PC-9 (cell line): ENCODE results near the gene ZNF48. TPM values are rescaled to one million over a fixed set of nuclear protein-coding genes. Genes with fewer than 3 reads are reported as not detected.

ENCODE experiments used
- BruUV-seq: library from RNA; stranded (reverse); fragments of 400-500 nt; replicated peaks from 2 replicates; lab custom pipeline; 2021; lab: Mats Ljungman, UMichigan
- CTCF ChIA-PET: fragments of 300-600 bp; sonication (Branson Sonifier 250); formaldehyde crosslinking; loops from one replicate; lab custom pipeline; 2022; ENCODE audit warnings: antibody characterized with exemption; lab: Charles Lee
- POLR2A ChIA-PET: fragments of 300-600 bp; sonication (Branson Sonifier 250); formaldehyde crosslinking; loops from one replicate; lab custom pipeline; 2022; ENCODE audit warnings: antibody characterized with exemption; ENCODE audit not compliant: unreplicated experiment; lab: Charles Lee
- DNase-seq, 2 experiments: peaks; one replicate each; pipeline versions ENCODE4 v3.0.0 to v3.0.0-alpha.2; 2015 to 2022; ENCODE audit warnings: mixed read lengths in 1 of 2
- H2AFZ ChIP-seq: fragments of 200-600 bp; sonication (generic); 2 replicates; pipeline ENCODE4 v1.8.1; 2017; ENCODE audit warnings: antibody characterized with exemption
- H3F3A ChIP-seq: fragments of 200-600 bp; sonication (generic); 2 replicates; pipeline ENCODE4 v1.8.1; 2017; ENCODE audit warnings: antibody characterized with exemption, mild to moderate bottlenecking, low read depth; ENCODE audit not compliant: insufficient read depth
- H3K27ac ChIP-seq: fragments of 200-600 bp; sonication (generic); 2 replicates; pipeline ENCODE4 v1.6.1; 2016; ENCODE audit warnings: mixed run types
- H3K27me3 ChIP-seq: fragments of 200-600 bp; sonication (generic); 2 replicates; pipeline ENCODE4 v1.6.1; 2016; ENCODE audit warnings: low read depth, mixed run types; ENCODE audit not compliant: insufficient read depth
- H3K36me3 ChIP-seq: fragments of 200-600 bp; sonication (generic); 2 replicates; pipeline ENCODE4 v1.6.1; 2016; ENCODE audit warnings: low read depth, mixed run types
- H3K4me1 ChIP-seq: fragments of 200-600 bp; sonication (generic); replicated peaks from 2 replicates; pipeline ENCODE4 v1.6.1; 2016; ENCODE audit warnings: mixed run types; ENCODE audit not compliant: insufficient read depth
- H3K4me2 ChIP-seq: fragments of 200-600 bp; sonication (generic); 2 replicates; pipeline ENCODE4 v1.6.1; 2017; ENCODE audit warnings: mixed run types
- H3K4me3 ChIP-seq: fragments of 200-600 bp; sonication (generic); 2 replicates; pipeline ENCODE4 v1.6.1; 2016; ENCODE audit warnings: mixed run types
- H3K79me2 ChIP-seq: fragments of 200-600 bp; sonication (generic); 2 replicates; pipeline ENCODE4 v1.6.1; 2017; ENCODE audit warnings: low read depth, mixed run types
- H3K9me2 ChIP-seq: fragments of 200-600 bp; sonication (generic); 2 replicates; pipeline ENCODE4 v1.8.1; 2017; ENCODE audit warnings: mild to moderate bottlenecking; ENCODE audit not compliant: insufficient read depth
- H3K9me3 ChIP-seq: fragments of 200-600 bp; sonication (generic); 2 replicates; pipeline ENCODE4 v1.8.1; 2016; ENCODE audit warnings: low read depth; ENCODE audit not compliant: insufficient read depth
- H4K20me1 ChIP-seq: fragments of 200-600 bp; sonication (generic); 2 replicates; pipeline ENCODE4 v1.8.1; 2017; ENCODE audit not compliant: insufficient read depth
- CTCF ChIP-seq: fragments of 200-600 bp; sonication (generic); conservative IDR thresholded peaks from 2 replicates; pipeline ENCODE4 v1.6.1; 2017; ENCODE audit warnings: mixed run types, antibody characterized with exemption, mild to moderate bottlenecking, moderate library complexity
- EZH2 ChIP-seq: fragments of 200-600 bp; sonication (generic); IDR thresholded peaks from 2 replicates; pipeline ENCODE4 v1.8.0; 2017; ENCODE audit warnings: antibody characterized with exemption, low read depth
- intact Hi-C: fragments of 100-400 bp; cut with micrococcal nuclease; formaldehyde crosslinking; loops from one replicate; pipeline ENCODE4 v1.10.0; 2022; ENCODE audit not compliant: unreplicated experiment
- total RNA-seq: library from RNA; stranded (reverse); gene quantifications from 2 replicates; pipeline ENCODE4 v1.2.3, GENCODE V29; 2021

The ZNF48 gene
- total RNA-seq, 1 experiment from 2014 or later: 20.1 TPM

GRCh38 chr16:30444231-30445148 is 49.3 kb downstream of the ZNF48 start:
- Histone ChIP-seq H3K4me1 (peaks cover 26% of the 10 kb centered on the region), H3K9me2 (no peaks in the 10 kb centered on the region), H3K79me2 (peaks cover 24% of the 10 kb centered on the region), H3F3A (peaks cover 26% of the 10 kb centered on the region), H3K4me2 (peak overlapping the region; percentile 87), H3K9me3 (no peaks in the 10 kb centered on the region; the same call in 1 of the 2 replicates), H2AFZ (peak overlapping the region; percentile 92), H3K36me3 (0 out of 2 replicates have a peak, but pooled peaks cover 10% of the 10 kb centered on the region), H4K20me1 (peaks cover 10% of the 10 kb centered on the region), H3K4me3 (peak overlapping the region; percentile 73), H3K27ac (0 out of 2 replicates have a peak overlapping the region, but pooled peaks have one; percentile 62), H3K27me3 (no peaks in the 10 kb centered on the region)
- intact Hi-C loops: loop anchor here (1.0 kb wide), 2 partner anchors 83 to 190 kb away; no protein-coding TSS in a partner anchor
- POLR2A ChIA-PET: interaction anchor here (0.6 to 1.0 kb wide), 3 partner anchors 15 to 392 kb away, joined by 3 to 4 read pairs (median 3); partner anchors contain the start of gene DCTPP1
- TF ChIP-seq CTCF: no peak
- TF ChIP-seq EZH2: no peak
- BruUV-seq: no TSS peak
- DNase-seq: no peak
- CTCF ChIA-PET: interaction anchor here (1.2 to 1.5 kb wide), 2 partner anchors 15 to 47 kb away, joined by 4 to 5 read pairs; partner anchors contain the start of gene DCTPP1

GRCh38 chr16:30445149-30445407 is 49.9 kb downstream of the ZNF48 start:
- Histone ChIP-seq H3K36me3 (0 out of 2 replicates have a peak, but pooled peaks cover 10% of the 10 kb centered on the region), H3K4me2 (peak overlapping the region; percentile 87), H3K4me3 (peak overlapping the region; percentile 73), H3K27me3 (no peaks in the 10 kb centered on the region), H3K4me1 (peaks cover 26% of the 10 kb centered on the region), H3K9me3 (no peaks in the 10 kb centered on the region; the same call in 1 of the 2 replicates), H4K20me1 (peaks cover 10% of the 10 kb centered on the region), H2AFZ (peak overlapping the region; percentile 92), H3K27ac (0 out of 2 replicates have a peak overlapping the region, but pooled peaks have one; percentile 62), H3K79me2 (peaks cover 24% of the 10 kb centered on the region), H3K9me2 (no peaks in the 10 kb centered on the region), H3F3A (peaks cover 26% of the 10 kb centered on the region)
- ChIA-PET CTCF (interaction anchor here (1.2 to 1.5 kb wide), 2 partner anchors 15 to 46 kb away, joined by 4 to 5 read pairs; partner anchors contain the start of gene DCTPP1), POLR2A (interaction anchor here (0.5 to 1.0 kb wide), 2 partner anchors 84 to 392 kb away, joined by 3 to 4 read pairs; a partner anchor contains a TSS)
- no peak for DNase-seq
- no peak for TF ChIP-seq EZH2
- no peak for TF ChIP-seq CTCF
- BruUV-seq: no TSS peak
- intact Hi-C loops: loop anchor here (1.0 kb wide), 2 partner anchors 82 to 189 kb away; no protein-coding TSS in a partner anchor
